Esophagus muscularis mucosa (tissue), 4 donors: ENCODE results near the gene PCDHB6. TPM values are rescaled to one million over a fixed set of nuclear protein-coding genes. Genes with fewer than 3 reads are reported as not detected.
A peak's percentile ranks its signal among the peaks of the same experiment; 100 is the strongest.
"Not testable (repeated sequence)": the region's sequence is repeated elsewhere in the genome, so short reads cannot be mapped to it uniquely, and the experiment has no call there.

ENCODE experiments used
- DNase-seq: peaks from one replicate; pipeline ENCODE4 v3.0.0-alpha.2; 2017; ENCODE audit errors: extremely low spot score
- H3K27ac ChIP-seq, 4 donors: fragments of 200-600 bp; sonication (generic); replicated peaks in 1 of 4; 1 replicate in 3 of 4; 2 replicates in 1 of 4; pipeline ENCODE4 v1.5.1; 2016 to 2019; ENCODE audit warnings: mild to moderate bottlenecking in 1 of 4
- H3K27me3 ChIP-seq, 4 donors: fragments of 200-600 bp; sonication (generic); one replicate each; pipeline versions ENCODE4 v1.5.1 to v1.6.0; 2016 to 2019
- H3K36me3 ChIP-seq, 4 donors: fragments of 200-600 bp; sonication (generic); one replicate each; pipeline ENCODE4 v1.5.1; 2016 to 2019
- H3K4me1 ChIP-seq, 4 donors: fragments of 200-600 bp; sonication (generic); one replicate each; pipeline ENCODE4 v1.5.1; 2016 to 2019
- H3K4me3 ChIP-seq, 4 donors: fragments of 200-600 bp; sonication (generic); 1 replicate in 2 of 4; 2 replicates in 2 of 4; pipeline ENCODE4 v1.5.1; 2016 to 2019; ENCODE audit warnings: mild to moderate bottlenecking in 4 of 4, moderate library complexity in 1 of 4
- H3K9me3 ChIP-seq, 4 donors: fragments of 200-600 bp; sonication (generic); 1 replicate in 3 of 4; 2 replicates in 1 of 4; pipeline ENCODE4 v1.5.1; 2016 to 2019
- CTCF ChIP-seq, 3 experiments: fragments of 200-600 bp in 2 of 3; fragments of 450-650 bp in 1 of 3; sonication (generic) in 2 of 3; IDR thresholded peaks; one replicate each; pipeline ENCODE4 v1.5.1; 2017 to 2019; ENCODE audit warnings: antibody characterized with exemption in 3 of 3, mild to moderate bottlenecking in 2 of 3, moderate library complexity in 1 of 3
- EP300 ChIP-seq: sonication (generic); formaldehyde crosslinking; IDR thresholded peaks from one replicate; pipeline ENCODE4 v1.6.1; 2017; ENCODE audit warnings: antibody characterized with exemption
- POLR2A ChIP-seq: fragments of 450-650 bp; IDR thresholded peaks from one replicate; pipeline ENCODE4 v1.6.1; 2017; ENCODE audit warnings: antibody characterized with exemption, moderate library complexity, mild to moderate bottlenecking, low read depth
- POLR2AphosphoS5 ChIP-seq, 2 donors: sonication (generic); formaldehyde crosslinking; IDR thresholded peaks; one replicate each; pipeline ENCODE4 v1.6.1; 2017; ENCODE audit warnings: antibody characterized with exemption in 2 of 2
- WGBS: methylation state at CpG from one replicate; pipeline ENCODE4 v1.1.5; 2018; 5-methylcytosine and 5-hydroxymethylcytosine counted together
- intact Hi-C: fragments of 100-400 bp; cut with DNase I; formaldehyde crosslinking; loops from one replicate; pipeline ENCODE4 v1.15.1; 2023
- total RNA-seq, 4 donors: library from RNA; depleted of rRNA; stranded (reverse); fragments of >200 nt; gene quantifications; one replicate each; pipeline versions ENCODE4 v1.1.0 to v1.2.1, GENCODE V29; 2016

The PCDHB6 gene
- total RNA-seq, 4 donors from 2014 or later = 0.46 to 1.1 (median 0.83) TPM

DNA sequence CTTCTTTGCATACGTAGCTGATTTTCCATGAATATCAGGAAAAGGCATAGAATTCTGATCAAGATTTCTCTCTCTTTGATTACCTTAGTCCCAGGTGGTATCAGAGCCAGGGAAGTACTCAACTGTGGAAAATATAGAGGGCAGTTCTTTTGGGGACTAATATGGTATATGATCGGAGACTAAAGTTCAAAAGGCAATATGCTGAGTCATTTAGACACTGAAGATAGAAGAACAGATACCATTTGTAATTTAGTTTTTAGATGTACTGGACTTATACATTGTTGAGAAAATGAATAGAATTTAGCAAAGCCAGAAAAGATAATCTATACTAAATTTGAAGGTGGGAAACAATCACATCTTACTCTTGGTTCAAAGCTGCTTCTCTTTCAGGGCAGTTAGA lies 44.5 kb upstream of the PCDHB6 start:
- intact Hi-C loops = no loop called here
- no peak overlapping the region for H3K4me3 ChIP-seq
- peaks cover 0 to 63% (median 28%) of the 10 kb centered on the region in 4 donors for H3K9me3 ChIP-seq
- peaks cover 0 to 25% (median 0%) of the 10 kb centered on the region in 4 donors for H3K27me3 ChIP-seq
- no peaks in the 10 kb centered on the region for H3K4me1 ChIP-seq
- no peak overlapping the region for H3K27ac ChIP-seq
- TF ChIP-seq POLR2A (no peak), POLR2AphosphoS5 (IDR thresholded peaks at IDR 0.05) (no peak), CTCF (IDR thresholded peaks at IDR 0.05) (no peak), EP300 (no peak)
- no peak for DNase-seq
- no peaks in the 10 kb centered on the region for H3K36me3 ChIP-seq
- WGBS = 80% methylated on average over 2 of the region's 2 CpGs

- TF ChIP-seq EP300 (no peak), POLR2AphosphoS5 (IDR thresholded peaks at IDR 0.05) (no peak), POLR2A (no peak), CTCF (IDR thresholded peaks at IDR 0.05) (no peak)
- Histone ChIP-seq H3K27me3 (peaks cover 0 to 26% (median 2%) of the 10 kb centered on the region in 4 donors), H3K9me3 (peaks cover 0 to 45% (median 41%) of the 10 kb centered on the region in 4 donors), H3K36me3 (no peaks in the 10 kb centered on the region), H3K27ac (no peak overlapping the region), H3K4me3 (no peak overlapping the region), H3K4me1 (no peaks in the 10 kb centered on the region)
- no peak for DNase-seq
- intact Hi-C loops = no loop called here
- 45% methylated on average over 2 of the region's 2 CpGs for WGBS
Observed at GRCh38 chr5:141119250-141119649, 30.6 kb upstream of the PCDHB6 start.

DNA sequence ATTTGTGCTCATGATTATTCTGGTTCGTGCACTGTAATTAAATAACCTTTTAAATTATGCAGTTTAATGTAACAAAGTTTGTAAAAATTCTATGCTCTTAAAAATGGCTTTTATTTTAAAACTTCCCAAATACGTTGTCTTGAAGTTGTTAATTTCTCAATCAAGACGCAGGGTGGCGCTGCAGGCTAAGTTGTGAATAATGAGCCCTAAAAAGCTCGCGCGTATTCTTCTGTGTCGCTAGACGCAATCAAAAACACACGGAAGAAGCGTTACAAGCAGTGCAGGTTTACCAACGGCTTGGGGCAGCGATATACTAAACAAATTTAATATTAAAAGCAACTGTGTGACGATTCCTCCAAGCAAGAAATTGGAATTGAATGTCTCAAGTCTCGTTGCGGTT lies 28.3 kb upstream of the PCDHB6 start, which contains the start of gene PCDHB4:
Gene PCDHB4 (plus strand): TSS at position 256 of the 400 bp plus-strand sequence. CDS start 181 bp downstream, outside the sequence.
- Histone ChIP-seq H3K27me3 (peaks cover 0 to 27% (median 2%) of the 10 kb centered on the region in 4 donors), H3K9me3 (peaks cover 0 to 37% (median 31%) of the 10 kb centered on the region in 4 donors), H3K27ac (peak within 1 kb of the TSS in 1 of 4 donors; percentile 20), H3K4me1 (no peaks in the 10 kb centered on the region), H3K4me3 (peak within 1 kb of the TSS; percentile 35 to 40 (median 38)), H3K36me3 (no peaks in the 10 kb centered on the region)
- no peak for DNase-seq
- TF ChIP-seq CTCF (IDR thresholded peaks at IDR 0.05) = peak in 2 of 3 experiments; percentile 19 to 24
- TF ChIP-seq EP300 = no peak
- intact Hi-C loops = no loop called here
- WGBS = 23% methylated on average over 16 of the region's 16 CpGs

DNA sequence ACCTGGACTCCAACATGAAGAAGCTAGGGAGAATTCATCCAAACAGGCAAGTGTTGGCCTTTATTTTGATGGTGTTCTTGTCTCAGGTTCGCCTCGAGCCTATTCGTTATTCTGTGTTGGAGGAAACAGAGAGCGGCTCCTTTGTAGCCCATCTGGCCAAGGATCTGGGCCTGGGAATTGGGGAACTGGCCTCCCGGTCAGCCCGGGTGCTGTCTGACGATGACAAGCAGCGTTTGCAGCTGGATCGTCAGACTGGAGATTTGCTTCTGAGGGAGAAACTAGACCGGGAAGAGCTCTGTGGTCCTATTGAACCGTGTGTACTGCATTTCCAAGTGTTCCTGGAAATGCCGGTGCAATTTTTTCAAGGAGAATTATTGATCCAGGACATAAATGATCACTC lies 27.9 kb upstream of the PCDHB6 start:
- 43% methylated on average over 12 of the region's 12 CpGs for WGBS
- Histone ChIP-seq H3K27me3 (peaks cover 0 to 27% (median 2%) of the 10 kb centered on the region in 4 donors), H3K36me3 (no peaks in the 10 kb centered on the region), H3K27ac (peak overlapping the region in 1 of 4 donors; percentile 20), H3K4me1 (no peaks in the 10 kb centered on the region), H3K4me3 (peak overlapping the region; percentile 35 to 40 (median 38)), H3K9me3 (peaks cover 0 to 37% (median 27%) of the 10 kb centered on the region in 4 donors)
- intact Hi-C loops = no loop called here
- TF ChIP-seq POLR2A (no peak), CTCF (IDR thresholded peaks at IDR 0.05) (no peak), EP300 (no peak), POLR2AphosphoS5 (IDR thresholded peaks at IDR 0.05) (no peak)
- no peak for DNase-seq

- intact Hi-C loops, H3K4me3 ChIP-seq, H3K36me3 ChIP-seq, H3K27ac ChIP-seq, H3K4me1 ChIP-seq, DNase-seq: not testable (repeated sequence)
- peaks cover 0 to 27% (median 2%) of the 10 kb centered on the region in 4 donors for H3K27me3 ChIP-seq
- peaks cover 0 to 39% (median 24%) of the 10 kb centered on the region in 4 donors for H3K9me3 ChIP-seq
- 44% methylated on average over 10 of the region's 73 CpGs for WGBS
Observed at GRCh38 chr5:141123396-141124135, 26.3 kb upstream of the PCDHB6 start.
